ENCODE measurements around the gene RIMBP2. TPM values are rescaled to one million over a fixed set of nuclear protein-coding genes. Genes with fewer than 3 reads are reported as not detected.
"Not testable (repeated sequence)": the region's sequence is repeated elsewhere in the genome, so short reads cannot be mapped to it uniquely, and the experiment has no call there.

The RIMBP2 gene
- total RNA-seq, 1 donor from 2014 or later = not detected

DNA sequence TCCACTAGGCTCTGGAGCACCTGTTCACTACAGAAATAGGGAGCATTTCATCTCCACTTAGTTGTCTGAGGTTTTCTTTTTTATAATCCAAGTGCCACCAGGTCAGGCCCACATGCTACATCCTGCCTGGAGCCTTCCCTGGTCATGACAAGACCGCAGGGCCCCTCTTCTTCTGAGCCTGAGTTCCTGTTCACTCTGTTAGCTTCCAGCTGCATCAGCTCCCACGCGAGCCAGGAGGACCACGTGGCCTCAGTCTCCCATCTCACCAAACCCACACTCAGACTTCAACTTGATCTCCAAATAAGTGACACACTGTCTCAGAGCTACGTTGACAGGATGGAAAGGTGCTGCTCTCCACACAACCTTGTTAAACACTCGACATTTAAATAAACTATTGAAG lies 21.0 kb downstream of the RIMBP2 start:
- intact Hi-C loops (cut with micrococcal nuclease) = no loop called here
- Mint-ChIP-seq H3K36me3 (ENCODE audit: low read depth) (no peaks in the 10 kb centered on the region), H3K27me3 (ENCODE audit: insufficient read depth) (no peaks in the 10 kb centered on the region), H3K27ac (no peak overlapping the region), H3K4me3 (no peak overlapping the region), H3K9me3 (no peaks in the 10 kb centered on the region), H3K4me1 (ENCODE audit: low read depth) (no peaks in the 10 kb centered on the region)
- no peak for DNase-seq (ENCODE audit: low spot score)

GRCh38 chr12:130689408-130690405 lies 26.4 kb downstream of the RIMBP2 start:
- no peak for DNase-seq (ENCODE audit: low spot score)
- H3K9me3 Mint-ChIP-seq = no peaks in the 10 kb centered on the region
- peaks cover 4% of the 10 kb centered on the region for H3K27me3 Mint-ChIP-seq (ENCODE audit: insufficient read depth)
- no peaks in the 10 kb centered on the region for H3K36me3 Mint-ChIP-seq (ENCODE audit: low read depth)
- H3K27ac Mint-ChIP-seq = no peak overlapping the region
- no peaks in the 10 kb centered on the region for H3K4me1 Mint-ChIP-seq (ENCODE audit: low read depth)
- intact Hi-C loops (cut with micrococcal nuclease) = no loop called here
- no peak overlapping the region for H3K4me3 Mint-ChIP-seq

GRCh38 chr12:130688999-130689398 lies 27.1 kb downstream of the RIMBP2 start:
- DNase-seq (ENCODE audit: low spot score); H3K4me3 Mint-ChIP-seq; H3K4me1 Mint-ChIP-seq (ENCODE audit: low read depth); H3K9me3 Mint-ChIP-seq; intact Hi-C loops (cut with micrococcal nuclease); H3K27ac Mint-ChIP-seq; H3K36me3 Mint-ChIP-seq (ENCODE audit: low read depth); H3K27me3 Mint-ChIP-seq (ENCODE audit: insufficient read depth): not testable (repeated sequence)

GRCh38 chr12:130687796-130688778 lies 28.0 kb downstream of the RIMBP2 start:
- peaks cover 4% of the 10 kb centered on the region for H3K27me3 Mint-ChIP-seq (ENCODE audit: insufficient read depth)

GRCh38 chr12:130687190-130687589 lies 28.9 kb downstream of the RIMBP2 start:
- Mint-ChIP-seq H3K4me1 (ENCODE audit: low read depth) (no peaks in the 10 kb centered on the region), H3K4me3 (no peak overlapping the region), H3K27me3 (ENCODE audit: insufficient read depth) (peaks cover 4% of the 10 kb centered on the region), H3K9me3 (no peaks in the 10 kb centered on the region), H3K27ac (no peak overlapping the region), H3K36me3 (ENCODE audit: low read depth) (no peaks in the 10 kb centered on the region)
- intact Hi-C loops (cut with micrococcal nuclease) = no loop called here
- DNase-seq (ENCODE audit: low spot score) = no peak

More at GRCh38 chr12:130687796-130688778, 28.0 kb downstream of the RIMBP2 start:
- Mint-ChIP-seq H3K27ac (no peak overlapping the region), H3K9me3 (no peaks in the 10 kb centered on the region), H3K4me1 (ENCODE audit: low read depth) (no peaks in the 10 kb centered on the region), H3K36me3 (ENCODE audit: low read depth) (no peaks in the 10 kb centered on the region), H3K4me3 (no peak overlapping the region)
- intact Hi-C loops (cut with micrococcal nuclease) = no loop called here
- DNase-seq (ENCODE audit: low spot score) = no peak

GRCh38 chr12:130686511-130686991 lies 29.5 kb downstream of the RIMBP2 start:
- no peaks in the 10 kb centered on the region for H3K9me3 Mint-ChIP-seq
- peaks cover 4% of the 10 kb centered on the region for H3K27me3 Mint-ChIP-seq (ENCODE audit: insufficient read depth)
- H3K36me3 Mint-ChIP-seq (ENCODE audit: low read depth) = no peaks in the 10 kb centered on the region
- no peaks in the 10 kb centered on the region for H3K4me1 Mint-ChIP-seq (ENCODE audit: low read depth)
- no peak for DNase-seq (ENCODE audit: low spot score)
- H3K27ac Mint-ChIP-seq = no peak overlapping the region
- intact Hi-C loops (cut with micrococcal nuclease) = no loop called here
- no peak overlapping the region for H3K4me3 Mint-ChIP-seq

- intact Hi-C loops (cut with micrococcal nuclease) = no loop called here
- H3K27me3 Mint-ChIP-seq (ENCODE audit: insufficient read depth) = peaks cover 4% of the 10 kb centered on the region
- no peaks in the 10 kb centered on the region for H3K36me3 Mint-ChIP-seq (ENCODE audit: low read depth)
- DNase-seq (ENCODE audit: low spot score) = no peak
- H3K4me1 Mint-ChIP-seq (ENCODE audit: low read depth) = no peaks in the 10 kb centered on the region
- H3K9me3 Mint-ChIP-seq = no peaks in the 10 kb centered on the region
- H3K27ac Mint-ChIP-seq = no peak overlapping the region
- H3K4me3 Mint-ChIP-seq = no peak overlapping the region
These were observed 30.2 kb downstream of the RIMBP2 start for GRCh38 chr12:130685850-130686249.

GRCh38 chr12:130685250-130685787 lies 30.8 kb downstream of the RIMBP2 start:
- Mint-ChIP-seq H3K27me3 (ENCODE audit: insufficient read depth) (peaks cover 4% of the 10 kb centered on the region), H3K9me3 (no peaks in the 10 kb centered on the region), H3K36me3 (ENCODE audit: low read depth) (no peaks in the 10 kb centered on the region), H3K4me3 (no peak overlapping the region), H3K4me1 (ENCODE audit: low read depth) (no peaks in the 10 kb centered on the region), H3K27ac (no peak overlapping the region)
- DNase-seq (ENCODE audit: low spot score) = no peak
- intact Hi-C loops (cut with micrococcal nuclease) = no loop called here

DNA sequence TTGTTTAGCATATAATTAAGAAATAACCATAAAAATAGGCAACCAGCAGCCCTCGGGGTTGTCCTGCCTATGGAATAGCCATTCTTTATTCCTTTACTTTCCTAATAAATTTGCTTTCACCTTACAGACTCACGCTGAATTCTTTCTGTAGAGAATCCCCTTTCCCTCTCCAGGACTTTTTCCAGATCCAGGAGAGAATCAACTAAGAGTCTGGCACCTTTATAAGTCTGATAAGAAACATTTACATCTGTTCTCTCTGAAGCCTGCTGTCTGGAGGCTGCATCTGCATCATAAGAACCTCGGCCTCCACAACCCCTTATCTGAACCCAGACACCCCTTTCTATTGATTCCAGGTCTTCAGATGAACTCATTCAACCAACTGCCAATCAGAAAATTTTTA lies 32.3 kb downstream of the RIMBP2 start:
- no peak for DNase-seq (ENCODE audit: low spot score)
- H3K36me3 Mint-ChIP-seq (ENCODE audit: low read depth) = no peaks in the 10 kb centered on the region
- H3K27me3 Mint-ChIP-seq (ENCODE audit: insufficient read depth) = peaks cover 4% of the 10 kb centered on the region
- H3K27ac Mint-ChIP-seq = no peak overlapping the region
- H3K9me3 Mint-ChIP-seq = no peaks in the 10 kb centered on the region
- H3K4me3 Mint-ChIP-seq = no peak overlapping the region
- H3K4me1 Mint-ChIP-seq (ENCODE audit: low read depth) = no peaks in the 10 kb centered on the region
- intact Hi-C loops (cut with micrococcal nuclease) = no loop called here

DNA sequence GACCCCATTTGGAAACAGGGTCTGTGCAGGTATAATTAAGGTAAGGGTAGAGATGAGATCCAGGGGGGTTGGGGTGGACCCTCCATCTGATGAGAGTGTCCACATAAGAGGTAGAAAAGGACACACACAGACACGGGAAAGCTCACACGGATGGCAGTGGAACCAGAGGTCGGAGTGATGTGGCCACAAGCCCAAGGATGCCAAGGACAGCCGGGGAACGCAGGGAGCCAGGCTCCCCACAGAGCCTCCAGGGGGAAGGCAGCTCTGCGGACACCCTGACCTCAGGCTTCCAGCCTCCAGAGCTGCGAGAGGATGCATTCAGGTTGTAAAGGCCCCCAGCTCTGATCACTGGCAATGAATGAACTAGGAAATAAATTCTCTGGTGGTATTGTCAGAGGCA lies 33.0 kb downstream of the RIMBP2 start:
- Mint-ChIP-seq H3K36me3 (ENCODE audit: low read depth) (no peaks in the 10 kb centered on the region), H3K4me1 (ENCODE audit: low read depth) (no peaks in the 10 kb centered on the region), H3K9me3 (no peaks in the 10 kb centered on the region), H3K4me3 (no peak overlapping the region), H3K27ac (no peak overlapping the region), H3K27me3 (ENCODE audit: insufficient read depth) (peaks cover 4% of the 10 kb centered on the region)
- no peak for DNase-seq (ENCODE audit: low spot score)
- intact Hi-C loops (cut with micrococcal nuclease) = no loop called here

GRCh38 chr12:130680451-130680990 lies 35.6 kb downstream of the RIMBP2 start:
- Mint-ChIP-seq H3K27me3 (ENCODE audit: insufficient read depth) (no peaks in the 10 kb centered on the region), H3K9me3 (no peaks in the 10 kb centered on the region), H3K36me3 (ENCODE audit: low read depth) (no peaks in the 10 kb centered on the region), H3K4me1 (ENCODE audit: low read depth) (no peaks in the 10 kb centered on the region), H3K4me3 (no peak overlapping the region), H3K27ac (no peak overlapping the region)
- DNase-seq (ENCODE audit: low spot score) = no peak
- intact Hi-C loops (cut with micrococcal nuclease) = no loop called here

DNA sequence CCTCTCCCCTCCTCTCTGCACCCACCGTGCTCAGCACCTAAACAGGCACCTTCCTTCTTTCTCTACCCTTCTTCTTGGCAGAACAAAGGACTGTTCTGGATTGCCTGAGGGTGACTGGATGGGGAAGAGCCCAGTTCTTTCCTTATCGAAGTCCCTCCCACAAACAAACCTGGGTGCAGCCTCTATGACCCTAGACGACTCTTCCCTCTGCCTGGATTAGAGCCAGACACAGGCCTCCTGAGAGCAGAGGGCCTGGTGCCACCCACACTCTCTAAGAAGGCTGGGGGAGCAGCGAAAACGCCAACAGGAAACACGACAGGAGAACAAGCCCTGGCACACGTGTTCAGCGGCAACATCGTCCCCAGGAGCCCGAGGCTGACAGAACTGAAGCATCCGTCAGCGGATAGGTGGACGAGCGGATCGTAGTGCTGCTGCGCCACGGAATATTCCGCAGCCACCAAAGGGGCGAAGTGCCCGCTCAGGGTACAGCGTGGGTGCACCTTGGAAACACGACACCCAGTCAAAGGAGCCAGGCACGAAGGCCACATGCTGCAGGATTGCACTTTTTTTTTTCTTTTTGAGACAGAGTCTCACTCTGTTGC lies 38.0 kb downstream of the RIMBP2 start:
- H3K36me3 Mint-ChIP-seq (ENCODE audit: low read depth) = no peaks in the 10 kb centered on the region
- H3K4me1 Mint-ChIP-seq (ENCODE audit: low read depth) = no peaks in the 10 kb centered on the region
- no peak overlapping the region for H3K4me3 Mint-ChIP-seq
- intact Hi-C loops (cut with micrococcal nuclease) = no loop called here
- no peaks in the 10 kb centered on the region for H3K9me3 Mint-ChIP-seq
- no peak for DNase-seq (ENCODE audit: low spot score)
- H3K27me3 Mint-ChIP-seq (ENCODE audit: insufficient read depth) = no peaks in the 10 kb centered on the region
- no peak overlapping the region for H3K27ac Mint-ChIP-seq

Data from activated T-helper 1 cell treated with anti-CD3 and anti-CD28 coated beads, Interleukin-12 subunit alpha, Interleukin-12 subunit beta, Interleukin-2, Interleukin-4 antibody, amounts not matched to agents 30 ng/mL and 10 ng/mL and 1 ng/mL, durations not matched to agents 14 hours and 24 hours and 36 hours (primary cell).